ENCODE data around the gene KNSTRN. TPM values are rescaled to one million over a fixed set of nuclear protein-coding genes. Genes with fewer than 3 reads are reported as not detected.

KNSTRN gene
- total and polyA plus RNA-seq, 2 of the 8 experiments (the other 6 are each of a cell fraction or from before 2014, with no cell fraction given): 25.1 to 79.4 TPM

DNA sequence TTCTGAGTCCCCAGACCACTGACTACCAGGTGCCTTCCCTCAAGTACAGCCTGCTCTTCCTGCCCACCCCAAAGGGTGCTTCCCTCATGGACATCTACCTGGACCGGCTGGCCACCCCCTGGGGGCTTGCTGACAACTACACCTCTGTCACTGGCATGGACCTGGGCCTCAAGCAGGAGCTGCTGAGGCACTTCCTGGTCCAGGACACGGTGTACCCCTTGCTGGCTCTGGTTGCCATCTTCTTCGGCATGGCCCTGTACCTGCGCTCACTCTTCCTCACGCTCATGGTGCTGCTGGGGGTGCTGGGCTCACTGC, 15.2 kb upstream of the KNSTRN start:
- ChIA-PET POLR2A (ENCODE audit: partially characterized antibody) (interaction anchor here (1.2 to 4.1 kb wide), 5 partner anchors 15 to 53 kb away, joined by 3 to 22 read pairs (median 3); partner anchors contain the start of genes CCDC9B and KNSTRN), CTCF (ENCODE audit: partially characterized antibody) (interaction anchor here (0.5 to 13.4 kb wide), 24 partner anchors 10 to 548 kb away, joined by 3 to 452 read pairs (median 6); partner anchors contain the start of genes CCDC9B, DISP2, IVD and KNSTRN)
- peak overlapping the region; percentile 43; the same call in 1 of the 2 replicates for H2AFZ ChIP-seq (ENCODE audit: low read length)
- H3K23me2 ChIP-seq (ENCODE audit: low read depth, low read length): peaks cover 1% of the 10 kb centered on the region
- H3K9ac ChIP-seq (replicated peaks in 1 of 4; ENCODE audit: extremely low read depth in 1 of 4, low read depth in 3 of 4, low read length in 3 of 4): no peak overlapping the region; a peak in 2 of 7 replicates
- H4K5ac ChIP-seq (ENCODE audit: insufficient read length, low read depth, low read length): no peak overlapping the region
- peak overlapping the region; percentile 87; the same call in 1 of the 2 replicates for H2BK12ac ChIP-seq (ENCODE audit: low read depth, low read length)
- peak overlapping the region; percentile 58 for H3K4ac ChIP-seq (replicated peaks; ENCODE audit: insufficient read length, low read depth, low read length)
- peaks cover 0 to 8% of the 10 kb centered on the region in 2 experiments; a peak in 1 of 4 replicates for H3K9me3 ChIP-seq (ENCODE audit: insufficient read depth in 2 of 2, low read depth in 1 of 2, low read length in 1 of 2)
- peaks cover 5 to 27% (median 23%) of the 10 kb centered on the region in 4 experiments for H3K27me3 ChIP-seq (replicated peaks in 1 of 4; ENCODE audit: control insufficient read depth in 3 of 4, extremely low read depth in 1 of 4, insufficient read depth in 3 of 4, low read length in 3 of 4)
- H3K18ac ChIP-seq (ENCODE audit: extremely low read depth, low read length): no peak overlapping the region; the same call in 1 of the 2 replicates
- H3K79me2 ChIP-seq (ENCODE audit: control insufficient read depth in 1 of 2, insufficient read depth in 2 of 2, low read length in 2 of 2): no peaks in the 10 kb centered on the region
- peak overlapping the region; percentile 97 for H2BK15ac ChIP-seq (ENCODE audit: low read length)
- no peaks in the 10 kb centered on the region for H3K36me3 ChIP-seq (ENCODE audit: control insufficient read depth in 2 of 4, insufficient read depth in 4 of 4, low read length in 3 of 4)
- 88% methylated on average over 5 of the region's 5 CpGs; no CpG with 5 or more reads in 1 of the 2 experiments for WGBS, 2 experiments (ENCODE audit: extremely low coverage in 1 of 2, insufficient coverage in 1 of 2, insufficient read length in 1 of 2, insufficient replicate concordance in 2 of 2, low coverage in 1 of 2, low lambda C conversion rate in 2 of 2, missing lambda C conversion rate in 1 of 2)
- no peak overlapping the region for H2AK5ac ChIP-seq (ENCODE audit: low read depth, low read length)
- H3K4me2 ChIP-seq (ENCODE audit: insufficient read depth in 1 of 2, low read depth in 2 of 2, low read length in 2 of 2): peak overlapping the region; percentile 22 to 71
- FAIRE-seq: no peak
- peaks cover 0 to 1% of the 10 kb centered on the region in 2 experiments for H4K20me1 ChIP-seq (replicated peaks in 1 of 2; ENCODE audit: control insufficient read depth in 1 of 2, insufficient read depth in 2 of 2, low read length in 2 of 2)
- H4K8ac ChIP-seq (ENCODE audit: extremely low read depth, insufficient read depth, low read length): peak overlapping the region; percentile 92
- H3K56ac ChIP-seq (replicated peaks; ENCODE audit: insufficient read length, low read depth, low read length): no peak overlapping the region
- peak overlapping the region in 3 of 4 experiments; percentile 15 to 46 (median 23); a peak in 3 of 8 replicates for H3K4me3 ChIP-seq (ENCODE audit: extremely low read depth in 1 of 4, insufficient read depth in 2 of 4, low read depth in 3 of 4, low read length in 4 of 4)
- no peak overlapping the region for H2BK120ac ChIP-seq (replicated peaks; ENCODE audit: low read depth, low read length)
- H3K23ac ChIP-seq (ENCODE audit: insufficient read length): no peak overlapping the region
- H2BK20ac ChIP-seq (ENCODE audit: low read length): 0 out of 2 replicates have a peak overlapping the region, but pooled peaks have one; percentile 61
- H3K27ac ChIP-seq (ENCODE audit: low read depth, low read length): no peak overlapping the region
- H4K91ac ChIP-seq (replicated peaks; ENCODE audit: insufficient read length, low read length): peak overlapping the region; percentile 65
- DNase-seq (ENCODE audit: low read depth in 1 of 2, low spot score in 2 of 2): no peak
- H3K4me1 ChIP-seq (replicated peaks in 1 of 4; ENCODE audit: control insufficient read depth in 3 of 4, insufficient read depth in 4 of 4, low read length in 3 of 4): peaks cover 0 to 6% (median 4%) of the 10 kb centered on the region in 4 experiments; a peak in 3 of 7 replicates
- H2BK5ac ChIP-seq (ENCODE audit: low read depth, low read length): no peak overlapping the region; the same call in 1 of the 2 replicates
- H3K14ac ChIP-seq (ENCODE audit: insufficient read length): no peak overlapping the region
- H3K79me1 ChIP-seq (ENCODE audit: low read depth, low read length): no peaks in the 10 kb centered on the region
- TF ChIP-seq GABPA (IDR thresholded peaks at IDR 0.05; ENCODE audit: borderline replicate concordance, insufficient read depth, low read length) (no peak), SP1 (IDR thresholded peaks at IDR 0.05; ENCODE audit: low read depth, low read length) (no peak), CHD2 (IDR thresholded peaks at IDR 0.05; ENCODE audit: low read length) (no peak), NANOG (IDR thresholded peaks at IDR 0.05; ENCODE audit: insufficient read depth, low read depth, low read length, poor library complexity, severe bottlenecking) (no peak), GTF2F1 (IDR thresholded peaks at IDR 0.05; ENCODE audit: borderline replicate concordance, low read depth, low read length) (no peak), TCF12 (IDR thresholded peaks at IDR 0.05; ENCODE audit: low read depth, low read length) (no peak), SAP30 (IDR thresholded peaks at IDR 0.05; ENCODE audit: insufficient read depth, insufficient replicate concordance, low read length) (no peak), POLR2AphosphoS5 (IDR thresholded peaks at IDR 0.05; ENCODE audit: low read depth, low read length) (no peak)

Measured in H1 (cell line).